ENCODE results near the gene MGAT3.

Gene MGAT3

GRCh38 chr22:39429186-39429585, 27.6 kb upstream of the MGAT3 start:
- no peak for DNase-seq

- DNase-seq = no peak
Observed at GRCh38 chr22:39429916-39430575, 26.8 kb upstream of the MGAT3 start.

- no peak for DNase-seq
Observed at GRCh38 chr22:39430576-39431150, 26.1 kb upstream of the MGAT3 start.

GRCh38 chr22:39431216-39431801, 25.5 kb upstream of the MGAT3 start:
- no peak for DNase-seq

- no peak for DNase-seq
Observed at GRCh38 chr22:39431821-39432251, 25.0 kb upstream of the MGAT3 start.

GRCh38 chr22:39432361-39432811, 24.4 kb upstream of the MGAT3 start:
- no peak for DNase-seq

GRCh38 chr22:39433476-39434242, 23.2 kb upstream of the MGAT3 start:
- no peak for DNase-seq

- DNase-seq = no peak
Observed at GRCh38 chr22:39434243-39434653, 22.6 kb upstream of the MGAT3 start.

- DNase-seq = no peak
Observed at GRCh38 chr22:39434721-39435120, 22.1 kb upstream of the MGAT3 start.

GRCh38 chr22:39435616-39436015, 21.2 kb upstream of the MGAT3 start:
- no peak for DNase-seq

- no peak for DNase-seq
Observed at GRCh38 chr22:39437791-39438704, 18.8 kb upstream of the MGAT3 start.

GRCh38 chr22:39439170-39439569, 17.6 kb upstream of the MGAT3 start:
- no peak for DNase-seq

- DNase-seq = no peak
Observed at GRCh38 chr22:39443398-39443797, 13.4 kb upstream of the MGAT3 start.

- DNase-seq = no peak
Observed at GRCh38 chr22:39444247-39444800, 12.5 kb upstream of the MGAT3 start.

- no peak for DNase-seq
Observed at GRCh38 chr22:39444937-39445465, 11.8 kb upstream of the MGAT3 start.

GRCh38 chr22:39445678-39446077, 11.1 kb upstream of the MGAT3 start:
- DNase-seq = no peak

GRCh38 chr22:39446239-39446721, 10.5 kb upstream of the MGAT3 start:
- no peak for DNase-seq

- no peak for DNase-seq
Observed at GRCh38 chr22:39448205-39449054, 8.4 kb upstream of the MGAT3 start.

- no peak for DNase-seq
Observed at GRCh38 chr22:39449708-39450107, 7.1 kb upstream of the MGAT3 start.

- no peak for DNase-seq
Observed at GRCh38 chr22:39450258-39450955, 6.4 kb upstream of the MGAT3 start.

Data from stimulated activated CD4-positive, alpha-beta T cell treated with anti-CD3 and anti-CD28 coated beads, Interleukin-15, amount 100 ng/mL, for 24 hours (primary cell).